Hepatocyte (in vitro differentiated cells): ENCODE results near the gene WDR54. TPM values are rescaled to one million over a fixed set of nuclear protein-coding genes. Genes with fewer than 3 reads are reported as not detected.

Experiments
- DNase-seq: peaks from one replicate; pipeline ENCODE4 v3.0.0-alpha.2; 2016; ENCODE audit warnings: low spot score
- H2AFZ ChIP-seq: fragments of 200-600 bp; sonication (generic); 2 replicates; pipeline ENCODE4 v1.6.0; 2016; ENCODE audit warnings: antibody characterized with exemption, mild to moderate bottlenecking
- H3K27ac ChIP-seq: fragments of 200-600 bp; sonication (generic); 2 replicates; pipeline ENCODE4 v1.5.1; 2016; ENCODE audit warnings: mild to moderate bottlenecking
- H3K27me3 ChIP-seq: fragments of 200-600 bp; sonication (generic); 2 replicates; pipeline ENCODE4 v1.6.1; 2016
- H3K36me3 ChIP-seq: fragments of 200-600 bp; sonication (generic); replicated peaks from 2 replicates; pipeline ENCODE4 v1.5.1; 2016; ENCODE audit warnings: low read depth; ENCODE audit not compliant: insufficient read depth
- H3K4me1 ChIP-seq: fragments of 200-600 bp; sonication (generic); 2 replicates; pipeline ENCODE4 v1.5.1; 2016; ENCODE audit warnings: mild to moderate bottlenecking, moderate library complexity; ENCODE audit not compliant: insufficient read depth
- H3K4me2 ChIP-seq: fragments of 200-600 bp; sonication (generic); 2 replicates; pipeline ENCODE4 v1.6.0; 2016
- H3K4me3 ChIP-seq: fragments of 200-600 bp; sonication (generic); 2 replicates; pipeline ENCODE4 v1.5.1; 2016; ENCODE audit warnings: mild to moderate bottlenecking
- H3K79me2 ChIP-seq: fragments of 200-600 bp; sonication (generic); 2 replicates; pipeline ENCODE4 v1.6.0; 2017; ENCODE audit warnings: mild to moderate bottlenecking
- H3K9me2 ChIP-seq: fragments of 200-600 bp; sonication (generic); replicated peaks from 2 replicates; pipeline ENCODE4 v1.6.0; 2017; ENCODE audit warnings: mild to moderate bottlenecking; ENCODE audit not compliant: insufficient read depth
- H3K9me3 ChIP-seq: fragments of 200-600 bp; sonication (generic); 2 replicates; pipeline ENCODE4 v1.5.1; 2016; ENCODE audit warnings: low read depth, mild to moderate bottlenecking
- H4K20me1 ChIP-seq: fragments of 200-600 bp; sonication (generic); 2 replicates; pipeline ENCODE4 v1.6.0; 2016; ENCODE audit warnings: mild to moderate bottlenecking; ENCODE audit not compliant: insufficient read depth, poor library complexity, severe bottlenecking
- CTCF ChIP-seq: fragments of 200-600 bp; sonication (generic); IDR thresholded peaks from 2 replicates; pipeline ENCODE4 v1.5.1; 2016; ENCODE audit warnings: antibody characterized with exemption, mild to moderate bottlenecking; ENCODE audit not compliant: poor library complexity
- EZH2 ChIP-seq: fragments of 200-600 bp; sonication (generic); IDR thresholded peaks from 2 replicates; pipeline ENCODE4 v1.6.1; 2016; ENCODE audit warnings: antibody characterized with exemption, mild to moderate bottlenecking, borderline replicate concordance
- EZH2phosphoT487 ChIP-seq: fragments of 200-600 bp; sonication (generic); IDR thresholded peaks from one replicate; pipeline ENCODE4 v1.6.1; 2018; ENCODE audit warnings: antibody characterized with exemption, mild to moderate bottlenecking, low read depth, moderate library complexity; ENCODE audit not compliant: unreplicated experiment, severe bottlenecking
- WGBS: methylation state at CpG from one replicate; pipeline ENCODE4 v1.1.6; 2016; ENCODE audit warnings: low lambda C conversion rate; ENCODE audit errors: missing lambda C conversion rate; 5-methylcytosine and 5-hydroxymethylcytosine counted together
- polyA plus RNA-seq: library from polyadenylated mRNA; unstranded; fragments of >200 nt; fragmentation: Nextera tagmentation; extraction: Ambion mirVana; gene quantifications from 2 replicates; pipeline ENCODE4 v1.2.1, GENCODE V29; 2016
- total RNA-seq: library from RNA; depleted of rRNA; stranded (reverse); fragments of >200 nt; gene quantifications from 2 replicates; pipeline ENCODE4 v1.2.3, GENCODE V29; 2014

WDR54 gene
- total and polyA plus RNA-seq, 2 experiments from 2014 or later, result 6.2 to 22.6 TPM

- Histone ChIP-seq H2AFZ (no peak overlapping the region), H3K27ac (no peak overlapping the region), H3K4me3 (no peak overlapping the region), H3K4me1 (peaks cover 16% of the 10 kb centered on the region), H3K9me3 (no peaks in the 10 kb centered on the region), H3K9me2 (no peaks in the 10 kb centered on the region), H4K20me1 (peaks cover 46% of the 10 kb centered on the region), H3K79me2 (peaks cover 77% of the 10 kb centered on the region), H3K36me3 (no peaks in the 10 kb centered on the region), H3K4me2 (no peak overlapping the region), H3K27me3 (no peaks in the 10 kb centered on the region)
- DNase-seq, result no peak
- WGBS, result 83% methylated on average over 6 of the region's 6 CpGs
- TF ChIP-seq EZH2, result no peak
- TF ChIP-seq EZH2phosphoT487, result no peak
- TF ChIP-seq CTCF, result no peak
These were observed 15.5 kb downstream of the WDR54 start for GRCh38 chr2:74436848-74437695.

GRCh38 chr2:74438248-74438647 is 16.7 kb downstream of the WDR54 start:
- H3K4me2 ChIP-seq, result peak overlapping the region; percentile 86
- no peaks in the 10 kb centered on the region for H3K9me3 ChIP-seq
- H3K27ac ChIP-seq, result no peak overlapping the region
- H3K27me3 ChIP-seq, result no peaks in the 10 kb centered on the region
- peaks cover 42% of the 10 kb centered on the region for H4K20me1 ChIP-seq
- H3K36me3 ChIP-seq, result no peaks in the 10 kb centered on the region
- H3K79me2 ChIP-seq, result peaks cover 69% of the 10 kb centered on the region
- no peak overlapping the region for H2AFZ ChIP-seq
- H3K4me1 ChIP-seq, result peaks cover 16% of the 10 kb centered on the region
- DNase-seq, result no peak
- no peak overlapping the region for H3K4me3 ChIP-seq
- WGBS, result 93% methylated on average over 1 of the region's 1 CpG
- no peak for TF ChIP-seq EZH2phosphoT487
- no peak for TF ChIP-seq EZH2
- TF ChIP-seq CTCF, result no peak
- H3K9me2 ChIP-seq, result no peaks in the 10 kb centered on the region

- no peak for TF ChIP-seq EZH2phosphoT487
- TF ChIP-seq CTCF, result no peak
- no peak for TF ChIP-seq EZH2
- 56% methylated on average over 3 of the region's 3 CpGs for WGBS
- H3K4me1 ChIP-seq, result peaks cover 20% of the 10 kb centered on the region
These were observed 17.8 kb downstream of the WDR54 start for GRCh38 chr2:74439373-74439772.

More at GRCh38 chr2:74439373-74439772, 17.8 kb downstream of the WDR54 start:
- Histone ChIP-seq H3K36me3 (no peaks in the 10 kb centered on the region), H3K9me3 (no peaks in the 10 kb centered on the region), H3K27ac (peak overlapping the region; percentile 98), H3K79me2 (peaks cover 59% of the 10 kb centered on the region), H2AFZ (no peak overlapping the region), H3K4me3 (peak overlapping the region; percentile 24), H3K9me2 (no peaks in the 10 kb centered on the region), H4K20me1 (peaks cover 38% of the 10 kb centered on the region), H3K4me2 (peak overlapping the region; percentile 86), H3K27me3 (no peaks in the 10 kb centered on the region)
- no peak for DNase-seq
